ENCODE measurements around the gene IGF1R.

DNA sequence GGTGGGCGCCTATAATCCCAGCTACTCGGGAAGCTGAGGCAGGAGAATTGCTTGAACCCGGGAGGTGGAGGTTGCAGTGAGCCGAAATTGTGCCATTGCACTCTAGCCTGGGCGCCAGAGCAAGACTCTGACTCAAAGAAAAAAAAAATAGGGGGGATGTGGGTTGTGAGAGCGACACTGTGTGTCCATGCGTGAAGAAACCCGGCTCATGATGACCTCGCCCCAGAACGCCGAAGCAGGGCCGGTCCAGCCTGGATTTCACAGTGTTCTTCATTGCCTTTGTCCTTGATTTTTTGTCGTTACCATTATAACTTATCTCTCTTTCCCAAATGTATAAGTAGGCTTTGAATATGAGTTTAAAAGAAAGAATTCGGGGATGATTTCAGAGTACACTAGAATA, 230.5 kb downstream of the IGF1R start:
- no peak for TF ChIP-seq POLR2A (IDR thresholded peaks at IDR 0.05)
- TF ChIP-seq, protein P1, sequence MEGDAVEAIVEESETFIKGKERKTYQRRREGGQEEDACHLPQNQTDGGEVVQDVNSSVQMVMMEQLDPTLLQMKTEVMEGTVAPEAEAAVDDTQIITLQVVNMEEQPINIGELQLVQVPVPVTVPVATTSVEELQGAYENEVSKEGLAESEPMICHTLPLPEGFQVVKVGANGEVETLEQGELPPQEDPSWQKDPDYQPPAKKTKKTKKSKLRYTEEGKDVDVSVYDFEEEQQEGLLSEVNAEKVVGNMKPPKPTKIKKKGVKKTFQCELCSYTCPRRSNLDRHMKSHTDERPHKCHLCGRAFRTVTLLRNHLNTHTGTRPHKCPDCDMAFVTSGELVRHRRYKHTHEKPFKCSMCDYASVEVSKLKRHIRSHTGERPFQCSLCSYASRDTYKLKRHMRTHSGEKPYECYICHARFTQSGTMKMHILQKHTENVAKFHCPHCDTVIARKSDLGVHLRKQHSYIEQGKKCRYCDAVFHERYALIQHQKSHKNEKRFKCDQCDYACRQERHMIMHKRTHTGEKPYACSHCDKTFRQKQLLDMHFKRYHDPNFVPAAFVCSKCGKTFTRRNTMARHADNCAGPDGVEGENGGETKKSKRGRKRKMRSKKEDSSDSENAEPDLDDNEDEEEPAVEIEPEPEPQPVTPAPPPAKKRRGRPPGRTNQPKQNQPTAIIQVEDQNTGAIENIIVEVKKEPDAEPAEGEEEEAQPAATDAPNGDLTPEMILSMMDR (IDR thresholded peaks at IDR 0.05) = no peak
- TF ChIP-seq POLR2AphosphoS5 (IDR thresholded peaks at IDR 0.05; ENCODE audit: insufficient read depth in 1 of 2, low read depth in 1 of 2) = no peak
